Parathyroid adenoma (tissue), 2 donors: Measurements from ENCODE around the gene GPC3.

Source experiments
- H2AFZ ChIP-seq: fragments of 300-600 bp; sonication (generic); one replicate; pipeline ENCODE4 v1.7.0; 2017; ENCODE audit warnings: antibody characterized with exemption, mild to moderate bottlenecking
- H3K27ac ChIP-seq: fragments of 300-600 bp; sonication (generic); one replicate; pipeline ENCODE4 v1.7.0; 2017
- H3K27me3 ChIP-seq: fragments of 300-600 bp; sonication (generic); one replicate; pipeline ENCODE4 v1.7.0; 2017; ENCODE audit warnings: low read length; ENCODE audit not compliant: control insufficient read depth, insufficient read depth
- H3K36me3 ChIP-seq: fragments of 300-600 bp; sonication (generic); one replicate; pipeline ENCODE4 v1.7.0; 2017; ENCODE audit warnings: low read length; ENCODE audit not compliant: control insufficient read depth, insufficient read depth
- H3K4me1 ChIP-seq: fragments of 300-600 bp; sonication (generic); one replicate; pipeline ENCODE4 v1.7.0; 2017; ENCODE audit warnings: control low read depth
- H3K4me2 ChIP-seq: fragments of 300-600 bp; sonication (generic); one replicate; pipeline ENCODE4 v1.7.0; 2017; ENCODE audit warnings: low read length
- H3K4me3 ChIP-seq: fragments of 300-600 bp; sonication (generic); one replicate; pipeline ENCODE4 v1.7.0; 2017; ENCODE audit warnings: low read depth, low read length
- H3K79me2 ChIP-seq: fragments of 300-600 bp; sonication (generic); one replicate; pipeline ENCODE4 v1.7.0; 2017; ENCODE audit warnings: control low read depth
- H3K9ac ChIP-seq: fragments of 300-600 bp; sonication (generic); one replicate; pipeline ENCODE4 v1.7.0; 2017; ENCODE audit warnings: mild to moderate bottlenecking
- H3K9me3 ChIP-seq: fragments of 300-600 bp; sonication (generic); one replicate; pipeline ENCODE4 v1.7.0; 2017; ENCODE audit warnings: low read length; ENCODE audit not compliant: control insufficient read depth
- TF ChIP-seq, protein P1 (sequence below): fragments of 300-600 bp; sonication (generic); IDR thresholded peaks from one replicate; pipeline ENCODE4 v1.7.0; 2017; ENCODE audit warnings: antibody characterized with exemption, mild to moderate bottlenecking
- donor health status: primary hyperparathyroidism.

Gene GPC3

DNA sequence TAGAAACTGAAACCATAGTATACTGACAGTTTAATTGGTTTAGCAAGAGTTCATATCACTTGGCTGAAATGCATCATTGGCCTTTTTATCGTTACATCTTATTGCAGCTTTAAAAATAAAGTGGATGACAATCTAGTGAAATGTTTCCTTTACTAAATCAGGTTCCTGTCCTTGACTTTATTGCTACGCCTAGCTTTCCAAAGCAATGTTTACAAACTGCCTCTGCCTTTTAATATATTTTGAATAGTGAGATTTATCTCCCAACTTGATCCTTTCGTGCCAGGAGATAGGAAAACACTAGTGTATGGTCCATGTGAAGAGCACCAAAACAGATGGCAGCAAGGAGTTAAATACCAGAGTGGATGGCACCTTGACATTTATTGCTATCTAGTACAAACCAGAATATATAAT lies 67.0 kb downstream of the GPC3 start:
- no peaks in the 10 kb centered on the region for H3K79me2 ChIP-seq
- no peaks in the 10 kb centered on the region for H3K36me3 ChIP-seq
- no peaks in the 10 kb centered on the region for H3K9me3 ChIP-seq
- no peak overlapping the region for H3K9ac ChIP-seq
- H3K27ac ChIP-seq: no peak overlapping the region
- H3K4me1 ChIP-seq: no peaks in the 10 kb centered on the region
- no peak overlapping the region for H3K4me2 ChIP-seq
- no peak overlapping the region for H3K4me3 ChIP-seq
- no peaks in the 10 kb centered on the region for H3K27me3 ChIP-seq
- TF ChIP-seq, protein P1, sequence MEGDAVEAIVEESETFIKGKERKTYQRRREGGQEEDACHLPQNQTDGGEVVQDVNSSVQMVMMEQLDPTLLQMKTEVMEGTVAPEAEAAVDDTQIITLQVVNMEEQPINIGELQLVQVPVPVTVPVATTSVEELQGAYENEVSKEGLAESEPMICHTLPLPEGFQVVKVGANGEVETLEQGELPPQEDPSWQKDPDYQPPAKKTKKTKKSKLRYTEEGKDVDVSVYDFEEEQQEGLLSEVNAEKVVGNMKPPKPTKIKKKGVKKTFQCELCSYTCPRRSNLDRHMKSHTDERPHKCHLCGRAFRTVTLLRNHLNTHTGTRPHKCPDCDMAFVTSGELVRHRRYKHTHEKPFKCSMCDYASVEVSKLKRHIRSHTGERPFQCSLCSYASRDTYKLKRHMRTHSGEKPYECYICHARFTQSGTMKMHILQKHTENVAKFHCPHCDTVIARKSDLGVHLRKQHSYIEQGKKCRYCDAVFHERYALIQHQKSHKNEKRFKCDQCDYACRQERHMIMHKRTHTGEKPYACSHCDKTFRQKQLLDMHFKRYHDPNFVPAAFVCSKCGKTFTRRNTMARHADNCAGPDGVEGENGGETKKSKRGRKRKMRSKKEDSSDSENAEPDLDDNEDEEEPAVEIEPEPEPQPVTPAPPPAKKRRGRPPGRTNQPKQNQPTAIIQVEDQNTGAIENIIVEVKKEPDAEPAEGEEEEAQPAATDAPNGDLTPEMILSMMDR: no peak
- H2AFZ ChIP-seq: no peak overlapping the region

DNA sequence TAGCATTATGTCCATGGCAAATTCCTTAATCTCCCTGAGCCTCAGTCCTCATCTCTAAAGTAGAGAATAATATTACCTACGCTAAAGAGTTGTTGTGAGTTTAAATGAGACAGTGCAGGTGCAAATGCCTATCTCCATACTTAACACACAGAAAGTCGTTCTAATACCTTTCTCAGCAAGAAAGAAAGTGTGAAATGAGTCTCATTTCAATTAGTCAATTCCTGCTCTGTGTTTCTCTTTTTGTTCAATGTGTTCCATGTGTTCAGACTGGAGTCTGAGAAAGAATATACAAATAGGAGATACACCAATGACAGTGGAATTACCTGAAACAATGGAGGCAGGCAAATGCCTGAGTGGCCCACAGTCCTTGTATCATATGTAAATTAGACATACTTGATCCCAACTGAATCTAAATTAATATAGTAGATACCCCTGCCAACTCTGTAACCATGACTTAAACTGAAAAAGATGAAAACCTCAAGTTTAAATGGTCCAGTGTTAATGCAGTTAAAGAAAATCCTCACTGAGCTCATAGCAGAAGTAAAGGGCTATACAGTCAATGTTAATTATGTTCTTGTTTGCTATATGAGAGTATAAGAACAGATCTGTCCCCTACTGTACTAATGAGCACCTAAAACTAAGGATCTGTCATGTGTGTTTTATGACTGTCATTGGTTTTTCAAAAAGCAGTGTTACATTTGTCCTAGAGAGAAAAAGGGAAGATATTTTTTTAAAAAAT lies 68.2 kb downstream of the GPC3 start:
- H3K27ac ChIP-seq: no peak overlapping the region
- no peak overlapping the region for H3K4me2 ChIP-seq
- H2AFZ ChIP-seq: no peak overlapping the region
- H3K9me3 ChIP-seq: no peaks in the 10 kb centered on the region
- TF ChIP-seq, protein P1: no peak
- no peak overlapping the region for H3K4me3 ChIP-seq
- no peak overlapping the region for H3K9ac ChIP-seq
- no peaks in the 10 kb centered on the region for H3K4me1 ChIP-seq
- H3K36me3 ChIP-seq: no peaks in the 10 kb centered on the region
- no peaks in the 10 kb centered on the region for H3K79me2 ChIP-seq
- H3K27me3 ChIP-seq: no peaks in the 10 kb centered on the region

DNA sequence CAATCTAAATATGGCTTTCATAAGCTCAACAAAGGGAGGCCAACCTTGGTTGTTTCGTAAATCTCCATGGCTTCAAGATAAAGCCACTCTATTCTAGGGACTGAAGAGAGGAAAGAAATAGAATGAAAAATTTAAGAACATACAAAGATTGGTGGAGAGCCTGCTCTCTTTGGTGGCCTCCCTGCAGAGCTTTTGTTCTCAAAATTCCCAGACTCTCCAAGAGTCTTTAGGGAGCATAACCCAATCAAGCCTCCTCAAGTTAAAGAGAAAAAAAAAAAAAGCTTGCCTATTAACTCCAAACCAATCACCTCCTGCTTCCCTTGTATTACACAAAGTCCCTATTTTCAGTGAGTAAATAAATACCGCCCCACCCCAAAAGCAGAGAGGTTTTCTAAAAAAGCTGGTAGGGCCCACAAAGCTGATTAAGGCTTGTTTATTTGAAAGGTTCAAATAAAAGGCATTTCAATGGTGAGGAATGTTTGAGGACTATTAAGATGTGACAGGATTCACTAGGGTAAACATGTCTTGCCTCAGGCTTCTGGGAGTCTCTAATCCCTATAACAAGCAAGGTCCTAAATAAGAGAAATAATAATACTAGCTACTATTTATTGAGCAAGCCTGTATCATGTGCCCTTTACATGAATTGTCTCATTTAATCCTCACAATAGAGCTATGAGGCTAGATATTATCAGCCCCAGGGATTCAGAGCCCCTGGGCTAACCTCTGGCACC lies 71.6 kb downstream of the GPC3 start:
- Histone ChIP-seq H3K4me1 (no peaks in the 10 kb centered on the region), H3K27ac (no peak overlapping the region), H3K9ac (no peak overlapping the region), H3K4me3 (no peak overlapping the region), H3K9me3 (no peaks in the 10 kb centered on the region), H3K79me2 (no peaks in the 10 kb centered on the region), H2AFZ (no peak overlapping the region), H3K27me3 (no peaks in the 10 kb centered on the region), H3K4me2 (no peak overlapping the region), H3K36me3 (no peaks in the 10 kb centered on the region)
- TF ChIP-seq, protein P1: no peak

DNA sequence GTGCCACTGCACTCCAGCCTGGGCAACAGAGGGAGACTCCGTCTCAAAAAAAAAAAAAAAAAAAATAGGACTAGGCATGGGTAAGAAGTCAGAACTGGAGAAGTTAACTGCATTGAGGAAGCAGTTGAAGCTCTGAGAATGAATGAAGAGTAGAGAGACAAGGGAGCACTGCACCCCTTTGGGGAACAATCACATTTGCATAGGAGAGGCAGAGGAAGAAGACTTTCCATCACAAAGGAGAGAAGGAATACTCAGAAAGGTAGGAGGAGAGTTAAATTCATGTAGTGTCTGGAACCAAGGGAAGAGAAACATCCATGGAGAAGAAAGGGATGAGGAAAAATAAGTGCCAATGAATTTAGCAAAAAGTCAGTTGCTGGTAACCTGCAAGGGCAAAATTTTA lies 72.4 kb downstream of the GPC3 start:
- H3K9ac ChIP-seq: no peak overlapping the region
- no peaks in the 10 kb centered on the region for H3K27me3 ChIP-seq
- H3K4me3 ChIP-seq: no peak overlapping the region
- H2AFZ ChIP-seq: no peak overlapping the region
- no peaks in the 10 kb centered on the region for H3K9me3 ChIP-seq
- TF ChIP-seq, protein P1: no peak
- no peak overlapping the region for H3K27ac ChIP-seq
- no peaks in the 10 kb centered on the region for H3K79me2 ChIP-seq
- no peaks in the 10 kb centered on the region for H3K36me3 ChIP-seq
- no peak overlapping the region for H3K4me2 ChIP-seq
- H3K4me1 ChIP-seq: no peaks in the 10 kb centered on the region
